ENCODE results near the gene LPP. TPM values are rescaled to one million over a fixed set of nuclear protein-coding genes. Genes with fewer than 3 reads are reported as not detected.

The LPP gene
- total and polyA plus RNA-seq, 2 of the 4 experiments (the other 2 are of a cell fraction): 16.0 to 130 TPM

DNA sequence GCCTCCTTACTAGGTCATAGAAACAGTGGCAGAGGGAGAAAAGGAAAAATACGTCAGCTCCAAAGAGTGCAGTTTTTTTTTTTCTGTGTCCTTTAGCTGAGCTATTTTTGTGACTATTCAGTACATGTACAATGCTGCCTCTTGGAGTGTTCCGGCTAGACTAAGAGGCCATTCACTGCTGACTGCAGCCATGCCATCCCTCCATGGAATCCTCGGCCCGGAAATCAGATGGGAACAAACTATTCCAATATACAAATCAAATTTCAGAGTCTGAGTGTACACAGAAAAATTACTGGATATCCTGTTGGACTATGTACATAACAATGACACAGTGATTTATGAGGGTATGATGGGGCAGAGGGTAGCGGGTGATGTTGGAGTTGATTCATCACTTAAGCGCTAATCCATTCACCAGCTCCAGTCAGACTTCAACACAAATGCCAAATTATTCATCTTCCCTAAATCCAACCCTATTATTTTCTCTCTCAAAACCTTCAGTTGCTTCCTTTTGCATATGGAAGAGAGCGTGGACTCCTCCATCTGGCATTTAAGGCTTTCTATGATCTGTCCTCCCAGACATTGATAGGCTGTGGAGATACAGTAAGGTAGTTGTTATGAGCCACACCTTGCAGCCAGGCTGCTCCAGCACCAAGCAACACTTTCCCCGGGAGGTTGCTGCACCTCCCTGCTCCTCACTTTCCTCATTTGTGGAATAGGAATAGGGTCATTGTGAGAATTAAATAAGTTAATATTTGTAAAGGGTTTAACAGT, 109.1 kb downstream of the LPP start:
- dilution Hi-C loops (cut with HindIII; ENCODE audit: low sequenced_read_pairs, unreplicated experiment): no loop called here
- H3K4me3 ChIP-seq (ENCODE audit: insufficient read depth, low read depth, low read length): no peak overlapping the region
- no peak overlapping the region for H2AK9ac ChIP-seq (replicated peaks; ENCODE audit: low read depth, low read length, poor library complexity)
- peak overlapping the region; percentile 84 for H4K5ac ChIP-seq (ENCODE audit: low read depth, low read length)
- BruUV-seq (replicated peaks): no TSS peak
- H2BK20ac ChIP-seq (ENCODE audit: low read depth, low read length): peak overlapping the region; percentile 77
- peak overlapping the region; percentile 81 for H3K23ac ChIP-seq (ENCODE audit: low read depth, low read length)
- intact Hi-C loops (cut with micrococcal nuclease): loop anchor here (10.0 kb wide), 1 partner anchor 348 kb away; no protein-coding TSS in a partner anchor
- peaks cover 44% of the 10 kb centered on the region for H3K4me1 ChIP-seq (ENCODE audit: control insufficient read depth, insufficient read depth, low read length)
- H3K14ac ChIP-seq (replicated peaks; ENCODE audit: low read depth, low read length): peak overlapping the region; percentile 70; the same call in 1 of the 2 replicates
- peak overlapping the region; percentile 83; the same call in 1 of the 2 replicates for H3K18ac ChIP-seq (ENCODE audit: low read depth, low read length)
- no peak for TF ChIP-seq FOS (IDR thresholded peaks at IDR 0.05; ENCODE audit: low read depth, low read length)
- TF ChIP-seq SMC3 (IDR thresholded peaks at IDR 0.05; ENCODE audit: low read depth, low read length): no peak
- TF ChIP-seq, protein P1, sequence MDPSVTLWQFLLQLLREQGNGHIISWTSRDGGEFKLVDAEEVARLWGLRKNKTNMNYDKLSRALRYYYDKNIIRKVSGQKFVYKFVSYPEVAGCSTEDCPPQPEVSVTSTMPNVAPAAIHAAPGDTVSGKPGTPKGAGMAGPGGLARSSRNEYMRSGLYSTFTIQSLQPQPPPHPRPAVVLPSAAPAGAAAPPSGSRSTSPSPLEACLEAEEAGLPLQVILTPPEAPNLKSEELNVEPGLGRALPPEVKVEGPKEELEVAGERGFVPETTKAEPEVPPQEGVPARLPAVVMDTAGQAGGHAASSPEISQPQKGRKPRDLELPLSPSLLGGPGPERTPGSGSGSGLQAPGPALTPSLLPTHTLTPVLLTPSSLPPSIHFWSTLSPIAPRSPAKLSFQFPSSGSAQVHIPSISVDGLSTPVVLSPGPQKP (IDR thresholded peaks at IDR 0.05; ENCODE audit: borderline replicate concordance, low read depth, low read length): no peak
- no peak for TF ChIP-seq MAZ (IDR thresholded peaks at IDR 0.05; ENCODE audit: borderline replicate concordance, low read depth, low read length)
- no peak for TF ChIP-seq CTCF (conservative IDR thresholded peaks at IDR 0.05; ENCODE audit: low read depth, low read length)
- TF ChIP-seq, protein P2, sequence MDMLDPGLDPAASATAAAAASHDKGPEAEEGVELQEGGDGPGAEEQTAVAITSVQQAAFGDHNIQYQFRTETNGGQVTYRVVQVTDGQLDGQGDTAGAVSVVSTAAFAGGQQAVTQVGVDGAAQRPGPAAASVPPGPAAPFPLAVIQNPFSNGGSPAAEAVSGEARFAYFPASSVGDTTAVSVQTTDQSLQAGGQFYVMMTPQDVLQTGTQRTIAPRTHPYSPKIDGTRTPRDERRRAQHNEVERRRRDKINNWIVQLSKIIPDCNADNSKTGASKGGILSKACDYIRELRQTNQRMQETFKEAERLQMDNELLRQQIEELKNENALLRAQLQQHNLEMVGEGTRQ (IDR thresholded peaks at IDR 0.05; ENCODE audit: low read depth, low read length): no peak
- peak overlapping the region; percentile 2 to 76; a peak in 2 of 4 replicates for H4K8ac ChIP-seq (ENCODE audit: low read depth in 2 of 2, low read length in 2 of 2)
- H3K4me2 ChIP-seq (ENCODE audit: low read depth, low read length): peak overlapping the region; percentile 49; the same call in 1 of the 2 replicates
- peaks cover 34 to 84% of the 10 kb centered on the region in 2 experiments for H3K79me1 ChIP-seq (ENCODE audit: low read depth in 1 of 2, low read length in 2 of 2)
- H2AK5ac ChIP-seq (ENCODE audit: low read depth, low read length): peak overlapping the region; percentile 72
- peak overlapping the region; percentile 86 for H2BK120ac ChIP-seq (ENCODE audit: low read depth, low read length)
- in situ Hi-C loops (cut with MboI; ENCODE audit: low sequenced_read_pairs): loop anchor here (10.0 kb wide), 2 partner anchors 518 to 692 kb away; partner anchors contain the start of gene BCL6
- DNase-seq: peak; percentile 83
- peaks cover 7% of the 10 kb centered on the region for H4K20me1 ChIP-seq (ENCODE audit: insufficient read depth, low read length)
- peaks cover 2% of the 10 kb centered on the region for H3K36me3 ChIP-seq (ENCODE audit: control insufficient read depth, insufficient read depth, low read length)
- H2AFZ ChIP-seq (replicated peaks; ENCODE audit: low read length, poor library complexity): no peak overlapping the region
- H2BK15ac ChIP-seq (ENCODE audit: low read depth, low read length): peak overlapping the region; percentile 27; the same call in 2 of the 3 replicates
- H3K9me3 ChIP-seq (ENCODE audit: control insufficient read depth, insufficient read depth, low read length): no peaks in the 10 kb centered on the region
- H3K56ac ChIP-seq (ENCODE audit: extremely low read depth, insufficient read depth, low read length): peak overlapping the region; percentile 70
- H2BK5ac ChIP-seq (ENCODE audit: low read depth, low read length, poor library complexity, severe bottlenecking): peak overlapping the region; percentile 99
- peak overlapping the region; percentile 37 for H3K27ac ChIP-seq (ENCODE audit: insufficient read depth, low read length)
- peak overlapping the region; percentile 36; the same call in 1 of the 2 replicates for H3K9ac ChIP-seq (ENCODE audit: low read depth, low read length)
- peak; percentile 16 for ATAC-seq (ENCODE audit: low read depth)
- no peaks in the 10 kb centered on the region for H3K27me3 ChIP-seq (ENCODE audit: control insufficient read depth, insufficient read depth, low read length)
- no CpG with 5 or more reads among the region's 8 CpGs for WGBS, 2 experiments (ENCODE audit: extremely low coverage in 2 of 2, insufficient read length in 1 of 2)
- CTCF ChIA-PET: interaction anchor here (0.6 kb wide), 2 partner anchors 21 to 654 kb away, joined by 3 to 11 read pairs; no protein-coding TSS in a partner anchor
- H4K91ac ChIP-seq (ENCODE audit: insufficient read depth, low read depth, low read length): peak overlapping the region; percentile 83
- peak overlapping the region; percentile 87 for H3K4ac ChIP-seq (ENCODE audit: low read depth, low read length)
- POLR2A ChIA-PET (ENCODE audit: unreplicated experiment): no interaction called here
- peaks cover 34% of the 10 kb centered on the region for H3K9me1 ChIP-seq (ENCODE audit: insufficient read depth, low read length)
